GM12875 (cell line): ENCODE results near the gene LRRIQ1.

Experiments used
- H3K4me3 ChIP-seq: one replicate; pipeline ENCODE4 v1.5.1; 2011; ENCODE audit warnings: low read depth, low read length, control low read depth
- TF ChIP-seq, protein P1 (sequence below): IDR thresholded peaks from 2 replicates; pipeline ENCODE4 v1.5.1; 2011; ENCODE audit warnings: low read depth, mild to moderate bottlenecking, control low read depth, inconsistent platforms, low read length, moderate library complexity, borderline replicate concordance; ENCODE audit not compliant: insufficient read depth

Gene LRRIQ1

DNA sequence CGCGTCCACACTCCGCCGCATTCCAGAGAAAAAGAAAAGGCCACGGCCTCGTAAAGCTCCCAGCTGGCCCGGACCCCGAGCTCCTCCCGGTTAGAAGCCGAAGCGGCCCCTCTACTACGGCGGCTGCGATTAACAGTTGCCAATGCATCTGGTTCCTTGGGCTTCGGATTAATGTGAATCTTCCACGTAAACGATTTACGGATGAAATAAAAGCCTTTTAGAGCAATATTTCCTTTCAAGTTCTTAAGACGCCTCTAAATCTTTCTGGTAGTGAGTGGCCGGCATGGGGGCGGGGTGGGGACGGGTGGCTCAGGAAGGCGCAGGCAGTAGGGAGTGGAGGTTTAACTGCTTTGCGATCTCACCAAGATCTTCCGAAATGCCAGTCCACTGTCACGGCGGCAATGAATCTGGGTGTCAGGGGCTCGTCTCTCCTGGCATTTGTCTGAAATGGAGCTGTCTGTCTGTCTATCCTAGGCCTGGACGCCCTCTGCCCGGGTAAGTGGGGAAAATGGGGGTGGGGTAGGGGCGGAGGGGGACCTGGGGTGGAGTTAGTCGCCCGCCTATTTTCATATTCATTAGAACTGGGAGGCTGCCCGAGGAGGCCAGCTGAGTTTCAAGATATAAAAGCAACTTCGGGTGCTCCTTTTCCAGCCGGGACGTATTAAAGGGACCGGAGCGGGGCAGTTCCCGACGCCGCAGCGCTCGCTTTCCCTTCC lies 243.5 kb downstream of the LRRIQ1 start:
- TF ChIP-seq, protein P1, sequence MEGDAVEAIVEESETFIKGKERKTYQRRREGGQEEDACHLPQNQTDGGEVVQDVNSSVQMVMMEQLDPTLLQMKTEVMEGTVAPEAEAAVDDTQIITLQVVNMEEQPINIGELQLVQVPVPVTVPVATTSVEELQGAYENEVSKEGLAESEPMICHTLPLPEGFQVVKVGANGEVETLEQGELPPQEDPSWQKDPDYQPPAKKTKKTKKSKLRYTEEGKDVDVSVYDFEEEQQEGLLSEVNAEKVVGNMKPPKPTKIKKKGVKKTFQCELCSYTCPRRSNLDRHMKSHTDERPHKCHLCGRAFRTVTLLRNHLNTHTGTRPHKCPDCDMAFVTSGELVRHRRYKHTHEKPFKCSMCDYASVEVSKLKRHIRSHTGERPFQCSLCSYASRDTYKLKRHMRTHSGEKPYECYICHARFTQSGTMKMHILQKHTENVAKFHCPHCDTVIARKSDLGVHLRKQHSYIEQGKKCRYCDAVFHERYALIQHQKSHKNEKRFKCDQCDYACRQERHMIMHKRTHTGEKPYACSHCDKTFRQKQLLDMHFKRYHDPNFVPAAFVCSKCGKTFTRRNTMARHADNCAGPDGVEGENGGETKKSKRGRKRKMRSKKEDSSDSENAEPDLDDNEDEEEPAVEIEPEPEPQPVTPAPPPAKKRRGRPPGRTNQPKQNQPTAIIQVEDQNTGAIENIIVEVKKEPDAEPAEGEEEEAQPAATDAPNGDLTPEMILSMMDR: no peak
- no peak overlapping the region for H3K4me3 ChIP-seq

DNA sequence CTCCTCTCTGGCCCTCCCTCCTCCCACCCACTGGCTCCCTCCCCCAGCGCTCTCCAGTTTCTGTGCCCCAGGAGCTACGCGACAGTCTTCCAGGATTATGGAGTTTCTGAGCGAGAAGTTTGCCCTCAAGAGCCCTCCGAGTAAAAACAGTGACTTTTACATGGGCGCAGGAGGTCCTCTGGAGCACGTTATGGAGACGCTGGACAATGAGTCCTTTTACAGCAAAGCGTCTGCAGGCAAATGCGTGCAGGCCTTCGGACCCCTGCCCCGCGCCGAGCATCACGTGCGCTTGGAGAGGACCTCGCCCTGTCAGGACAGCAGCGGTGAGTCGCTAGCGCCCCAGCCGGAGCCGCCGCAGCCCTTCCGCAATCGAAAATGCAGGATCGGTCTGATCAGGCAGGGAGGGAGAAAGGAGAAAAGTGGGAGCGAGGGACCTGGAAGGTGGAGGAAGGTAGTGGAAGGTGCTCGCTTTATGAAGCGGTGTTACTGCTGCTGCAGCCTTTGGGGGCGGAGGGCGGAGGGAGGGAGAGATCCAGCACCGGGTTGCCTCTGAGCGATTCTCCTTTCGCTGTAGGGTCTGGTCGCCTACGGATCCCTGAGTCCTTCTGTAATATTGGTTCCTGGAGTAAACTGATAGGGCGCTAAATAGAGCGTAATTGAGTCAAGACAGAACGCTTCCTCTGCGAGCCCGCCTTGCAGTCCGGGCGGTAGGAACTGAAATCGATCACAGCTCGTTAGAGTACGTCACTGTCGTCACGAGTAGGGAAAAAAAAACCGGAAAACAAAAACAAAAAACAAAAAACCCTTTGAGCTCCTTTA lies 244.2 kb downstream of the LRRIQ1 start, which contains the start of gene ALX1:
Gene ALX1, plus strand, starts transcription at position 56 of the 819 bp plus-strand sequence. Its CDS starts 42 bp downstream, at position 98.
- no peak within 1 kb of the TSS for H3K4me3 ChIP-seq

DNA sequence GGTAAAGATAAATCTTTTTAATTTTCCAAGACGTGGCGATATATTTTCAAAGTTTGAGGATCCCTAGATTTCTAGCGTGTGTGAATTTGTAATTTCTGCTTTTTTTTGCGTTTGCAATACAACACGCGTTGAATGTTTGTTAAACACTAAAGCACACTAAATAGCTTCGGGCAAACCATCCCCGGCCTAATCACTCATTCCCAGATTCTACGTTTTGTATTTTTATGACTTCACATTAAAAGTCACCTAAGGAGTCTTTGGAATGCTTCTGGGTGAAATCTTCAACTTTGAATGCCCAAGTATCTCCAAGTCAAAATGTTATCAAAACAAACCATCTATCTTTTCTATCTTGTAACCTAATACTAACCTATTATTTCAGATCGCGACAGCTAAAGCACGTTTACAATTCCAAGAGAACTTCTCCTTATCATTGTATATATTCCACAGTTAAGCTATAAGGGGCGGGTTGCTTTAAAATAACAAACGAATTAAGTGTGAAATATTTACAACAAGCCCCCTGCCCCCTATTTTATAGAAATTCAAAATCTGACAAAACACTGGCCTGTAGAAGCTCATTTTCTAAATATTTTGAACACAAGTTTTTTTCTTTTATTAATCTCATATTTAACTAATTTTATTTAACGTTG lies 245.0 kb downstream of the LRRIQ1 start:
- no peak overlapping the region for H3K4me3 ChIP-seq

More for the DNA sequence above, 244.2 kb downstream of the LRRIQ1 start, which contains the start of gene ALX1:
- TF ChIP-seq, protein P1: no peak

DNA sequence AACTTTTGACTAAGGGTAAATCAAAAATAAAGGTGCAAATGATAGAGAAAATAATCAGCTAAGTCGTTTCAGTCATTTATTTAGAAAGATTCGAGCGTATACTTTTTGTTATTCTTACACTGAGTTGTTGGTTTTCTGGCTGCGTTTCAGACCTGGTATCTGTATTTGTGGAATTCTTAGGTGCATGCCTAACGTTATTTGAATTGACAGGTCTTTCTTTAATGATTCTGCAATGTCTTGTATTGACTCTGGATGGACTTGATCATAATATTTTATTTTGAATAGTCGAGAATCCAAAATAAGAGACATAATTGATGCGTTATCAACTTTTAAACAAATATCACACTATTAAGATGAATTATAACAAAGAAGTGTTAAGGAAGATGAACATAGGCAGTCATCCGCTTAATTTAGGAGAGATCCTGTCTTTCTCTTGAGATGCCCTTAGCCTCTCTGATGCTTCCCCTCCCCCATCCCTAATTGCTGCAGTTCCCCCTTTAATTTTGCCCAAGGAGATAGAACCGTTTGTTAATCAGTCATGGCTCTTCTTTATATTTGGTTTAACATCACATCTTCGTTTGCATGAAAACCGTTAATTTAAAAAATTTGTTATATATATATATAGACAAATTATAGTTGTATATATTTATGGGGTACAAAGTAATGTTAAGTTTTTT lies 245.6 kb downstream of the LRRIQ1 start:
- TF ChIP-seq, protein P1: no peak
- no peak overlapping the region for H3K4me3 ChIP-seq

More for the DNA sequence above, 245.0 kb downstream of the LRRIQ1 start:
- TF ChIP-seq, protein P1: no peak

DNA sequence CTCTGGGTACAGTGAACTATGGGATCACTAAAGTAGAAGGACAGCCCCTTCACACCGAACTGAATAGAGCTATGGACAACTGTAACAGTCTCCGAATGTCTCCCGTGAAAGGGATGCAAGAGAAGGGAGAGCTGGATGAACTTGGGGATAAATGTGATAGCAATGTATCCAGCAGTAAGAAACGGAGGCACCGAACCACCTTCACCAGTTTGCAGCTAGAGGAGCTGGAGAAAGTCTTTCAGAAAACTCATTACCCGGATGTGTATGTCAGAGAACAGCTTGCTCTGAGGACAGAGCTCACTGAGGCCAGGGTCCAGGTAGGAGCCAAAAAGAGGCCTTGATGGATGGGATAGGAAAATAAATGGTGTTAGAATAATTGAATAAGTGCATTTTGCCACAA lies 247.4 kb downstream of the LRRIQ1 start:
- H3K4me3 ChIP-seq: no peak overlapping the region

More for the DNA sequence above, 247.4 kb downstream of the LRRIQ1 start:
- TF ChIP-seq, protein P1: no peak
